NCI-H1105 (cell line): Measurements from ENCODE around the gene ARL6.
"Not testable (repeated sequence)": the region's sequence is repeated elsewhere in the genome, so short reads cannot be mapped to it uniquely, and the experiment has no call there.

Experiments used
- DNase-seq: peaks from one replicate; lab custom pipeline; 2025; lab: John Stamatoyannopoulos, UW

ARL6 gene

DNA sequence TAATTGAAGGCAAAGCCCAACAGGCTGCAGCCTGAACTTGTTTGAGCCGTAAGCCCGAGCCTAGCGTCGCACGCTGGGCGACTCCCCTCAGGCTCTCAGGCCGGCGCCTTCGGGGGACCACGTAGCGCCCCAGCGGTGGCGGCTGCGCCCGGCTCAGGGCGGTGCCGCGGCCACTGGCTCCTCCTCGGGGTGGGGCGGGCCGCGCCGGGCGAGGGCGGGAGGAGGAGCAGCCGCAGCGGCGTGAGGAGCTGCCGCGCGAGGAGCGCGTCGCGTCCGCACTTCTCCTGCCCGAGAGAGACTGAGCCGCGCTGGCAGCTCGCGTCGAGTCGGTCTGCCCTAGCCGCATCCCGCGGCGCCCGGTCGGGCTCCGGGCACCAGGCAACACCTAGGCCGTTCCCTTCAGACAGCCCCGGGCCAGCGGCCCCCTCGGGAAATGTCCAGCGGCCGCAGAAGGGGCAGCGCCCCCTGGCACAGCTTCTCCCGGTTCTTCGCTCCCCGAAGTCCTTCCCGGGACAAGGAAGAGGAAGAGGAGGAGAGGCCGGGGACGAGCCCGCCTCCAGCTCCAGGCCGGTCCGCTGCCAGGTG is 57.3 kb downstream of the ARL6 start, which contains the start of gene CRYBG3:
Gene CRYBG3 (plus strand): TSS at position 238 of the 585 bp plus-strand sequence. CDS start 196 bp downstream, at position 434.
- DNase-seq = peak; percentile 80

GRCh38 chr3:97822359-97822775 is 57.8 kb downstream of the ARL6 start:
- DNase-seq = no peak

DNA sequence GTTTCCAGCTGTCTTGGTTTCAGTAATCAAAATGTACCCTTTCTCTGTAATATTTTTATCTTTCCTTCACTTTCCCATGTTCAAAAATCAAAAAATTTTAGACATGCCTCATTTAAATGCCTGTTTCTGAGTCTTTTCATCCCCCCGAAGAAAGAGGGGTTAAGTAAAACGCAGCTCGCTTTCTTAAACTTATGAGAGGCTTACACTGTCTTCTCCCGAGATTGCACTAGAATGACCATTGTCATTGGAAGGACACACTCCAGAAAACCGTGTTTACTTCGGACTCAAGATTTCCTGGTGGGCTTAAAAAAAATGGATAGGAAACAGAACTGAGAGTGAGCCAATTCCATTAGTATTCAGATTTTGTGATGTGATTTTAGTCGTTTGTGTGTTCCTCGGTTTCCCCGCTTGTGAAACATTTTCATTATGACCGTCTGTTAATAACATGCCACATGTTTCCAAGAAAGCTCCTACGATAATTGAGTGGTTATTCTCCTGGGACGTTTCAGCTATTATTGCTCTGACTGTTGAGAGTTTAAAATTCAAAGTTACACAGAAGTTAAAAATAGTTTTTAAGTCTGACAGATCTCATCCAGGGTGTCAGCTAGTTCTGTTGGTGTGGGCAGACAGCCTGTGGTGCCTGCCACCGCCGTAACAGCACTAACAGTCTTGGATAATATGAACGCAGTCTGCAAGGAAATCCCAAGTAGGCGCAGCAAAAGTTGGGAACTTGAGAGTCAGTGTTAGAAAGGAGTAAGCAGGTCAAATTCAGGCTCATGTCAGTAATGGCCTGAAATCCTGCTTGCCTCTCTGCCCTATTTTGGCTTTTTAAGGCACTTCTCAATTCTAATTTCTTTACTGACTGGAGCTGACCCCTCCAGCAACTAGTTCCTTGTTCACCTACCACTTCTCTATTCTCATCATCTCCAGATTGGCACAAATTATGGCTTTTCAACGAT is 58.8 kb downstream of the ARL6 start:
- no peak for DNase-seq

DNA sequence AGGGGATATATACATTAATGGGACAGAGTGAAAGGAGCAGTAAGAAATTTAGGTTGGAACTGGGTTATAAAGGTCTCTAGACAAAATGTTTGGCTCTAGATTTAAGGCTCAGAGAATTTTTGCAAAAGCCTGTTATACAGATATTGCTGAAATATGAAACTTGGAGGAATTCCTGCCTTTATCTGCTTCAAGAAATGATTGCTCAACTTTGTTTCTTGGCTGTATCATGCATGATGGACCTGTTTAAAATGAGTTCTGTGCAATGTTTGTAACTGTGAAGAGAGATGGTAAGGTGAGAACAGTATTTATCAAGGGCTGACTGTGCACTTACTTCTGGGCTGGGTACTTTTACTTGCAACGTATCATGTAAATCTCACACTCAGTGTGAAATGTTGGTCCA is 60.5 kb downstream of the ARL6 start:
- no peak for DNase-seq

GRCh38 chr3:97827741-97828471 is 63.3 kb downstream of the ARL6 start:
- DNase-seq = no peak

GRCh38 chr3:97829198-97829597 is 64.6 kb downstream of the ARL6 start:
- DNase-seq = no peak

- DNase-seq = no peak
Measured at GRCh38 chr3:97830638-97831037, 66.1 kb downstream of the ARL6 start.

GRCh38 chr3:97831140-97831539 is 66.6 kb downstream of the ARL6 start:
- no peak for DNase-seq

- DNase-seq = not testable (repeated sequence)
Measured at GRCh38 chr3:97833184-97833583, 68.6 kb downstream of the ARL6 start.

- DNase-seq = no peak
Measured at GRCh38 chr3:97835761-97836160, 71.2 kb downstream of the ARL6 start.

DNA sequence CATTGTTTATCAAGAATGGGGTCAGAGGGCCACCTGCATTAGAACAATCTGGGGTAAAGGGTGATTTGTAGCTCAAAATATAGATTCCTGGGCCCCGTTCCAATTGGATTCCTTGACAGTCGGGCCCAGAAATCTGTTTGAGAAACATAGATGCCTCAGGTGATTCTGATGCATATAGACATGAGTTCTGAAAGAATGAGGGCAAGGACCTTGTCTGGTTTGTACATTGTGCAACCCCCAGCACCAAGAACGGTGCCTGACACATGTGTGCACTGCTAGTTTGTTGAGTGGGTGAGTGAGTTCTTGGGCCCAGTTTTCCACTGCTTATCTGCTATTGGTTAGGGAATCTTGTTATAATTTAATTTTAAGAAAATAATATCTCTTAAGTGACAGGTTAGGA is 73.8 kb downstream of the ARL6 start:
- no peak for DNase-seq

- no peak for DNase-seq
Measured at GRCh38 chr3:97839944-97840343, 75.4 kb downstream of the ARL6 start.

DNA sequence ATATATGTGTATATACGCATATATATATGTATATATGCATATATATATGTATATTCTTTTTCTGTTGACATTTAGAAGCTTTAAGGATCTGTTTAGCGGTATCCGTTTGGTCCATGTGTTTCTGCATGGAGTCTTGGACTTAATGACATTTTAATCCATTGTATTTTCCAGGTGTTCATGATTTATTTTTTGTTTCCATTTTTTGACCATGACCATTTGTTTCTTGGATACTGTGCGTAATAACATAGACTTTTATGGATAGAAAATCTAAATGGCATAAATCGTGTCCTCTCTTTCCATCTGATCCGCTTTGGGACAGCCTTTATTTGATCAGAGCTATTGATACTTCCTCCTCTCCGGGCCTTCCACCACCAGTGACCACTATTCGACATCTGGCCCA is 76.7 kb downstream of the ARL6 start:
- DNase-seq = no peak

DNA sequence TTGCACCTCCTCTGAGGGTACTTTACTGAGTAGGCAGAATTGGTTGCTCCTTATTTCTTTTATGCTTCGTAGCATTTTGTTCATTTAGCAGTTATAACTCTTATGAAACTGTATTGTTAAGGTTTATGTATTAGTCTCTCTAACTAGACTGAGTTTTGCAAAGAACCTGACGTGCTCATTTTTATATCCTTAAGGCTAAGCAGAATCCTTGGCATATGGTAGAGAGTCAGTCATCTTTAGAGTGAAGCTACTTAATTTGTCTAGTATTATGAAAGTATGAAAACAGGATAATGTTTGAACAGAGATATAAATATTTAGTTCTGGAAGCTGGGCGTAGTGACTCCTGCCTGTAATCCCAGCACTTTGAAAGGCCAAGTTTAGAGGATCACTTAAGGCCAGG is 77.4 kb downstream of the ARL6 start:
- no peak for DNase-seq

DNA sequence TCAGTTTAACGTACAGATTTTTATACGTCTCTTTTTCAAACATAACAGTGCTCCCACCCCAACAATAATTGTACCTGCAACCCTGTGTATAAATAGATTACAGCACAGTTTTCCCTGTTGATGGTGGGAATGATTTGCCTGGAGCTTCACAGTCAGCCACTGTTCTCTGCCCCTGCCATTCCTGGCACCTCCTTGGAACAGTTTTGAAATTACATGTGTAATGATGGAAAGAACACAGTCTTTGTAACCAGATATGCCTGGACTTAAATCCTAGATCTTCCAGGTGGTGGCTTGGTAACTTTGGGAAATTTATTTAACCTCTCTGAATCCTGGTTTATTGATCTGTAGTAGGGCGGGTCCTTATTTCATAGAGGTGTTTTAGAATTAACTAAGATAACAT is 84.2 kb downstream of the ARL6 start:
- no peak for DNase-seq
